Uterus (tissue), 2 donors: Measurements from ENCODE around the gene ADCY5.

Experiments
- POLR2A ChIP-seq, 2 donors: fragments of 450-650 bp; IDR thresholded peaks; one replicate each; pipeline ENCODE4 v1.6.1; 2016; ENCODE audit warnings: antibody characterized with exemption in 2 of 2, mild to moderate bottlenecking in 1 of 2, moderate library complexity in 1 of 2
- TF ChIP-seq, protein P1 (sequence below), 4 experiments: fragments of 200-600 bp in 2 of 4; fragments of 450-650 bp in 2 of 4; sonication (generic) in 2 of 4; IDR thresholded peaks; one replicate each; pipeline ENCODE4 v1.5.1; 2016 to 2019; ENCODE audit warnings: antibody characterized with exemption in 4 of 4, mild to moderate bottlenecking in 2 of 4, moderate library complexity in 1 of 4

DNA sequence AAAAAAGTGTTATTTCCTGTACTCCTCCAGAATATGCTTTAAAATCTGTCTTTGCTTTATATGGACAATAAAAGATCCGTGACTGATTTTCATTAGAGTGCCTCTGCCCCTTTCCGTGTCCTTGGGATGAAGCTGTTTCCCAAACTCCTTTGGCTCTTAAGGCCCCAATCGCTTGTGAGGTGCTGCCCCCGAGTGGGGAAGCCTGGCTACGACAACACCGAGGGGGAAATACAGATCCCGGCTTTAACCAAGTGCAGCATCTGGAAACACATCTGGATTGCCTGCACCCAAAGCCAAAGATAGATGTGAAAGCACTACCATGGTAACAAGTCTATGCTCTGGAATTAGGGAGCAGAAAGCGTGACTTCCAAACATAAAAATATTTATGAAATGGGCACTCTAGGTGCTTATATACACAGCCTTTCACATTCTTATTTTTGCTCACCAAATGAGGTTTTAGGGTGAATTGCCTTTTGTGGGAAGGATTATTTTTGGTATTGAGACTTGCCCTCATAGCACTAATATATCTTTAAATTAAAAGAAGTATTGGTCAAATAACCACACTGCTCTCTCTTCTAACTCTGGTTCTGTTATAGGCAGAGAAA lies 40.6 kb upstream of the ADCY5 start:
- TF ChIP-seq, protein P1, sequence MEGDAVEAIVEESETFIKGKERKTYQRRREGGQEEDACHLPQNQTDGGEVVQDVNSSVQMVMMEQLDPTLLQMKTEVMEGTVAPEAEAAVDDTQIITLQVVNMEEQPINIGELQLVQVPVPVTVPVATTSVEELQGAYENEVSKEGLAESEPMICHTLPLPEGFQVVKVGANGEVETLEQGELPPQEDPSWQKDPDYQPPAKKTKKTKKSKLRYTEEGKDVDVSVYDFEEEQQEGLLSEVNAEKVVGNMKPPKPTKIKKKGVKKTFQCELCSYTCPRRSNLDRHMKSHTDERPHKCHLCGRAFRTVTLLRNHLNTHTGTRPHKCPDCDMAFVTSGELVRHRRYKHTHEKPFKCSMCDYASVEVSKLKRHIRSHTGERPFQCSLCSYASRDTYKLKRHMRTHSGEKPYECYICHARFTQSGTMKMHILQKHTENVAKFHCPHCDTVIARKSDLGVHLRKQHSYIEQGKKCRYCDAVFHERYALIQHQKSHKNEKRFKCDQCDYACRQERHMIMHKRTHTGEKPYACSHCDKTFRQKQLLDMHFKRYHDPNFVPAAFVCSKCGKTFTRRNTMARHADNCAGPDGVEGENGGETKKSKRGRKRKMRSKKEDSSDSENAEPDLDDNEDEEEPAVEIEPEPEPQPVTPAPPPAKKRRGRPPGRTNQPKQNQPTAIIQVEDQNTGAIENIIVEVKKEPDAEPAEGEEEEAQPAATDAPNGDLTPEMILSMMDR (IDR thresholded peaks at IDR 0.05) = peak; percentile 87 to 94 (median 90)
- TF ChIP-seq POLR2A (IDR thresholded peaks at IDR 0.05) = no peak
